T-helper 1 cell treated with Interleukin-12 subunit alpha and Interleukin-12 subunit beta and Interleukin-4 antibody, amounts not matched to agents 30 ng/mL and 1 ng/mL, for 36 hours (primary cell): ENCODE results near the gene NSD1. TPM values are rescaled to one million over a fixed set of nuclear protein-coding genes. Genes with fewer than 3 reads are reported as not detected.
"Not testable (repeated sequence)": the region's sequence is repeated elsewhere in the genome, so short reads cannot be mapped to it uniquely, and the experiment has no call there.

ENCODE experiments used
- intact Hi-C: fragments of 100-400 bp; cut with micrococcal nuclease; formaldehyde crosslinking; loops from one replicate; pipeline ENCODE4 v1.15.1; 2024
- total RNA-seq: library from RNA; stranded (reverse); gene quantifications from 2 replicates; pipeline ENCODE4 v1.2.3, GENCODE V29; 2022

The NSD1 gene
- total RNA-seq, 1 donor from 2014 or later = 116 TPM

DNA sequence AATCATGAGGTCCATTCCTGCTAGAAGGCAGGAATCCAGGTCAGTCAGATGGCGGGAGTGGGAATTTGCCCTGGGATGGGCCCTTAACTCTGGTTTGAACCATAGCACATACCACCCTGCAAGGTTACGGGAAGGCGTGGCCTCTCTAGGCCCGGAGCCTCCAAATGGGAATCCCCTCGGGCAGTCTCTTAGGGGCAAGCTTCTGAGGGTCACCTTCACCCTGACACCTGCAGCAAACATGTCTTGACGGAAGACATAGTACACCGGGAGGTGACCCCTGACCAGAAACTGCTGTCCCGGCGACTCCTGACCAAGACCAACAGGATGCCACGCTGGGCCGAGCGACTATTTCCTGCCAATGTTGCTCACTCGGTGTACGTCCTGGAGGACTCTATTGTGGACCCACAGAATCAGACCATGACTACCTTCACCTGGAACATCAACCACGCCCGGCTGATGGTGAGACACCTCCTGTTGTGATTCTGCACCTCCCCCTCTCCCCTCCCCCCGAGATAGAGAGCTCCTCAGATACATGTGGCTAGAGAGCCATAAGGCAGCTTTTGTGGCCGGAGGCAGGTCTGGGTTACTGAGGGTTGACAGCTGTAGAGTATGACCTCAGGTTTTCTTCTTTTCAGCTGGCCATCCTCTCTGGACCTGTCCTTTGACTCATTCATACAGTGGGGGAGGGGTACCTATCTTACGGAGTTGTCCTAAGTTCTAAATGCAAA is 171.0 kb downstream of the NSD1 start:
- intact Hi-C loops = loop anchor here (5.0 kb wide), 2 partner anchors 248 to 942 kb away; partner anchors contain the start of genes FAM193B and KIAA1191

DNA sequence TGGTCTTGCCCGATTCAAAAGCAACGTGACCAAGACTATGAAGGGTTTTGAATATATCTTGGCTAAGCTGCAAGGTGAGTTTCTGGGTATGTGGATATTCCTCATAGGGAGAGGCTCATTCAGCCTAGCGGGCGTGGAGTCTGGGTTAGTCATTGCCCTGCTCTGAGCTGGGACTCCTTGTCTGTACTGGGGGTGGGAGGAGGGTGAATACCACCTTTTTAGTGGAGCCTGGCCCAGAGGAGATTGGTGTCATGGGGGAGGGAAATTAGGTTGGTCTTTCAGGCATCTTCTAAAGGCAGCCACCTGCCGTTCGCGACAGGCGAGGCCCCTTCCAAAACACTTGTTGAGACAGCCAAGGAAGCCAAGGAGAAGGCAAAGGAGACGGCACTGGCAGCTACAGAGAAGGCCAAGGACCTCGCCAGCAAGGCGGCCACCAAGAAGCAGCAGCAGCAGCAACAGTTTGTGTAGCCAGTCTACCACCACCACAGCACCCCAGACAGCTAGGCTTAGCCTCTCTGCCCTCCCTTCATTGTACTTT is 172.6 kb downstream of the NSD1 start:
- intact Hi-C loops = not testable (repeated sequence)

DNA sequence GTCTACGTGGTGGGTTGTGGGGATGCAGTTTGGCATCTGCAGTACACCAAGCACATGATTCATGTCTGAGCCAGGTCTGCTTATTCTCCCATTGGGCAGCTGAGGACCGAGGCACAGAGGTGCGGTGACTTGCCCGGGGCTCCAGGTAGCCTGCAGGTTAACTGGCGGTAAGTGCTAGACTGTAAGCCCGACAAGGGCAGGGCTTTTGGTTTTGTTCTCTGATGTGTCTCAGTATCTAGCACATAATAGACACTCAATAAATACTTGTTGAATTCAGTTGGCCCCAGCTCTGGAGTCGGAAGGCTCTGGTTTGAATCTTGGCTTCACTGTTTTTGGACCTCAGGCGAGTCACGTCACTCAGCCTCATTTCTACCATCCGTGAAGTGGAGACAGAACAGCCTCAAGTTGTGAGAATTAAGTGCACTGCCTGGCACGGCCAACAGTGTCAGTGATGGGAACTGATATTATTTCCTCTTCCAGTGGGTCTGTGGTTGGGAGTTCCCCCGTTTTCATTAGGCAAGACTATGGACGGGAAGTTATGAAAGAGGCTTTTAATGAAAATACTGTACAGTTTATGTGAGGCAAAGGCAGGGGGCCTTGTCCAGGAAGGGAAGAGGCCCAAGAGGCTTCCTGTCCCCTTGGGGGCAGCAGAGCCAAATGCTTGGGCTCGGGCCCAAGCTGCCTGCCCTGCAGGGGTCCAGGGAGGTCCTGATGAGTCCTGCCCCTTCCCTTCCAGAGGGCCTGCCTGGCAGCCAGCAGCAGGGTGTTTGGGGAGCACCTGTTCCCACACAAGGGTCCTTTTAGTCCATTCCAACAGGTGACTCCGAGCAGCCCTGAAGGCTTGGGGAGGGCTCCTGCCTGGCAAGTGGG is 173.3 kb downstream of the NSD1 start:
- intact Hi-C loops = no loop called here

- intact Hi-C loops = loop anchor here (2.0 kb wide), 1 partner anchor 179 kb away; no protein-coding TSS in a partner anchor
These were observed 174.2 kb downstream of the NSD1 start for GRCh38 chr5:177307544-177308363.

DNA sequence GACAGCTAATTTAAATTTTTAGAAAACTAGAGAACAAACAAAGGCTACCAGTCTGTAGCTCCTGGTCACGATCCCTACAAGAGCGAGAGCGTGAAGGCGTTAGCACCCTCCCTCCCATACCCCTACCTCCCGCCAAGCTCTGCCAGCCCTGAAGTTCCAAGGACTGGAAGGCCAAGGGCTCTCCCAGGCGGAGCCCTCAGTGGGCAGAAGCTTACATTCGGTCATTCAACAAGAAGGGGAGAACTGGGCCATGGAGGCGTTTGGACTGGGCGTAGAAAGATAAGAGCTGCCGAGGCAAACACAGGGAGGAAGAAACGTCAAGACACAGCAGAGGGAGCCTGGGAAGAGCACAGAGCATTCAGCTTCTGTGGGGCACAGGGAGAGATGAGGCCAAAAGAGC is 175.2 kb downstream of the NSD1 start:
- intact Hi-C loops = loop anchor here (2.0 kb wide), 1 partner anchor 180 kb away; no protein-coding TSS in a partner anchor

- intact Hi-C loops = loop anchor here (2.0 to 5.0 kb wide), 3 partner anchors 181 to 922 kb away; partner anchors contain the start of genes HIGD2A, NOP16 and TSPAN17
These were observed 176.0 kb downstream of the NSD1 start for GRCh38 chr5:177309351-177310191.

GRCh38 chr5:177310332-177310731 is 176.8 kb downstream of the NSD1 start:
- intact Hi-C loops = loop anchor here (2.0 to 5.0 kb wide), 2 partner anchors 664 to 923 kb away; partner anchors contain the start of genes HIGD2A, NOP16 and TSPAN17

DNA sequence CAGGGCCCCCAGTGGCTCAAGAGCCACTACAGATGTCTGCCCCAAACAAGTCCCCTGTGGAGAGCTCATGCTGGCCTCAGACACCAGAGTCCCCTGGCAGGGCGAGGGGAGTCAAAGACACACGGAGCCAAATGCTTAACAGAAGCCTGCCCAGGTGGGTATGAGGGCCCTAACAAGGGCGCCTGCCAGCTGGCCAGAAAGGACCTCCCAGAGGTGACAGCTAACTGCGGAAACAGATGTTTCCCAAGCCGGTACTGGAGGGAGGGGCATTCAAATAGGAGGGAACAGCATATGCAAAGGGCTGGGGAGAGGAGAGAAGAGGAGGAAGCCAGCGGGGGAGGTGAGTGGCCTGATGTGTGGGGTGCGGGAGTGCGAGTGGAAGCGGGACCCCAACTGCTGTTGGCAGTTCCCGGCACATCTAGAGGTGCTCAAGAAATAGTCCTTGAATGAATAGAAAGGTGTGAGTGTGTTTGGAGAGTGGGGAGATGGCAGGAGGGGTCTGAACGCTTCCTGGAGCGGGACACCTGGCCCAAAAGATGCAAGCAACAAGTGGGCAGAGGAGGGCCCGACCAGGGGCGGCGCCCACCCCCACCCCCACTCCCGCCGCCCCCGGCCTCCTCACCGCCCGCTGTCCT is 177.3 kb downstream of the NSD1 start:
- intact Hi-C loops = loop anchor here (1.0 to 5.0 kb wide), 3 partner anchors 8 to 924 kb away; partner anchors contain the start of genes HIGD2A, NOP16, PRELID1 and RAB24

DNA sequence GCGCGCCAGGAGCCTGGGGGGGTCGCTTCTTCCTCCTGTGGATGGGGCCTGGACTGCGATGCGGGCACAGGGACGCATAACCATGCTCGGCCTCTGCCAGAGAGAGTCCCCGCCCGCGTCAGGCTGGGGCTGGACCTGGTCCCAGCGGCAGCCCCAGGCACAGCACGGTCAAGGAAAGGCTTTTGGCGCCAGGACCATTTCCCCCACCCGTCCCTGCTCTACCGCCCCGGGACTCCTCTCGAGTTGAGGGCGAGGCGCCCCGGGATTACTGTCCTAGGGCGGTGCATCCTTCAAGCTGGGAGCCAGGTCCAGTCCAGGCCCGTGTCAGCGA is 177.8 kb downstream of the NSD1 start:
- intact Hi-C loops = loop anchor here (1.0 to 5.0 kb wide), 3 partner anchors 8 to 924 kb away; partner anchors contain the start of genes HIGD2A, NOP16, PRELID1 and RAB24

DNA sequence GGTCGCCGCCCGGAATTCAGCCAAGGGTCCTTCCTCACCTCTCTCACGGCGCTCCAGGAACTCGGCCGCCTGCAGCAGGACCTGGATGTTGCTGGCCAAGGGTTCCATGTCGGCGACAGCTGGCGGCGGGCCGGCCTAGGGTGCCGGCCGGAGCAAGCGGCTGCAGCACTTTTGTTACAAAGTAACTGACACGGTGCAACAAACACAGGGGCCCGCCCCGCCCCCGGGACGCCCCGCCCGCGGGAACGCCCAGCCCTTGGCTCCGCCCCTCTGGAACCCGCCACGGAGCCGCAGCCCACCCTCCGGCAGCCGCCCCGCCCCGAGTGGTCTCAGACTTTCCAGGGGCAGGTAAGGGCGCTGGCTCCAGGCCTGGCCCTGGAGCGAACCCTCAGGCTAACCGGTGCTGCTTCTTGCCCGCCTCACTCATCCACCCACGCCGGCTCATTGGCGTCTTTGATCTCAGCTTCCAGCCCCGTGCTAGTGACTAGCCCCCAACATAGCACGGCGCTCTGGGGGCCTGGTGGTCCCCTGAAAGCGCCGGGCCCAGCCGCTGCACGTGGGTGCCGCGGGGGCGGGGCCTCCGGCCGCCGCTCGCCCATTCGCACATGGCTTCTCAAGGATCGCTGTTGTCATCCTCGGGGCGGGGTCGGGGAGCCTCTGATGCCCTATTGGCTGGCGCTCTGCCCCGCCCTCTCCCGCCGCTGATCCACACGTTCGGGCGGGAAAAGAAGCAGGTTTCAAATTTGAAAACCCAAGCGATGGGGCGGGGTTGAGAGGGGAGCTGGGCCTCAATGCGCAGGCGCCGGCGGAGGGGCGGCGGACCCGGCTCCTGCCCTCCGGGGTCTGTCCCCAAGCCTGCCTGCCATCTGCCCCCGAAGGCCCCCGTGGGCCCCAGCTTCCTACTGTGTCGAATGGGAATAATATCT is 178.4 kb downstream of the NSD1 start, which contains the start of gene MXD3:
MXD3 (minus strand) TSS at position 176 of the 926 bp plus-strand sequence; CDS start at position 108, 68 bp downstream.
- intact Hi-C loops = loop anchor here (1.0 to 5.0 kb wide), 13 partner anchors 9 to 925 kb away; partner anchors contain the start of genes FGFR4, GRK6, HIGD2A and HNRNPAB

DNA sequence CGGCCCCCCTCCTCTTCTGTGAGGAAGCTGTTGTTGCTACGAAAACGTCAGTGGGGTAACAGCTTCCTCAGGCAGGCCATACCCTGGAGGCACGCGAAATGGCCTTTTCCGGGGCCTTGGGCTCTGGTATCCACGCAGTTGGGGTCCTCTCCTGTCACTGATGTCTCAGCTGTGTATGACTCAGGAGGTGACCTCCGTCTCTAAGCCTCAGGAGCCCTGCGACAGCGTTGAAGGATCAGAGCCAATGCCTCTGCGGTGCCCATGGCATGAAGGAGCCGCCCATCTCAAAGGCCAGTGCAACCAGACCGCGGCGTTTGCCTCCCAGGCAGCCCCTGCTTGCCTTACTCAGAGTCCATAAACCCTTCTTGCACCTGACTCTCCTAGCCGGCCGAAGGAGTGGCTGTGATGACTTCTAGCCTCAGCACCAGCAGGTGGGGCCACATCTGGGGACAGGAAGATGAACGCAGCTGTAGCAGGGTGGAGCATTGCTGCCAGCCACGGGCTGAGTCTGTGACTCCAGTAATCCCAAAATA is 179.1 kb downstream of the NSD1 start:
- intact Hi-C loops = loop anchor here (1.0 to 5.0 kb wide), 11 partner anchors 39 to 925 kb away; partner anchors contain the start of genes FGFR4, GRK6, HIGD2A and HNRNPAB

DNA sequence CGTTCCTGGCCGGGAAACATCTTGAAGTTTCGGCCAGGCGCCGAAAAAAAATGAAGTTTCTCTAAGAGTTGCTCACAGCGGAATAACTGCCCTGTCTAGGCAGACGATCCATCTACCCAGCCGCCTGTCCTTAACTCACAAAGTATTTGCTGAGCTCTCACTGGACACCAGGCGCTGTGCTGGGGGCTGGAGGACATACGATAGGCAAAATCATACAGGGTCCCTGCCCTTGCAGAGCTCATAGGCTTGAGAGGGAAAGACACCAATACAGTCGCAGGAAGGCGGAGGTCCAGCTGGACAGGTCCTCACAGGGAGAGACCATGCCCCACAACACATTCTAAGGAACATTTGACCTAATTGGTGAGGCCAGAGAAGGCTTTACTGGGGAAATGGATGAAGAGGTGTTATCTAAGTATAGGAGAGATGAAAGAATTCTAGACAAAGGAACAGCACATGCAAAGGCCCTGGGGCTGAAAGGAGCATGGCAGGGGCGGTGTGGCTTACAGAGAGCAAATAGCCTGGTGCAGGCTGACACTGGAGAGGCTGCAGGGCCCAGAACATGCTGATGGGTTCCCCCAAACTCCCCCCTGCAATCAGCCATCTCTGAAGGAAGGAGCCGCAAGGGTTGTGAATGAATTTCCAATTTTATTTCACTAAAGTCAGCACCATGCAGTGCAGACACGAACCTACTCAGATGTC is 180.1 kb downstream of the NSD1 start:
- intact Hi-C loops = loop anchor here (5.0 kb wide), 1 partner anchor 926 kb away; the partner anchor contains the start of genes HIGD2A and NOP16

DNA sequence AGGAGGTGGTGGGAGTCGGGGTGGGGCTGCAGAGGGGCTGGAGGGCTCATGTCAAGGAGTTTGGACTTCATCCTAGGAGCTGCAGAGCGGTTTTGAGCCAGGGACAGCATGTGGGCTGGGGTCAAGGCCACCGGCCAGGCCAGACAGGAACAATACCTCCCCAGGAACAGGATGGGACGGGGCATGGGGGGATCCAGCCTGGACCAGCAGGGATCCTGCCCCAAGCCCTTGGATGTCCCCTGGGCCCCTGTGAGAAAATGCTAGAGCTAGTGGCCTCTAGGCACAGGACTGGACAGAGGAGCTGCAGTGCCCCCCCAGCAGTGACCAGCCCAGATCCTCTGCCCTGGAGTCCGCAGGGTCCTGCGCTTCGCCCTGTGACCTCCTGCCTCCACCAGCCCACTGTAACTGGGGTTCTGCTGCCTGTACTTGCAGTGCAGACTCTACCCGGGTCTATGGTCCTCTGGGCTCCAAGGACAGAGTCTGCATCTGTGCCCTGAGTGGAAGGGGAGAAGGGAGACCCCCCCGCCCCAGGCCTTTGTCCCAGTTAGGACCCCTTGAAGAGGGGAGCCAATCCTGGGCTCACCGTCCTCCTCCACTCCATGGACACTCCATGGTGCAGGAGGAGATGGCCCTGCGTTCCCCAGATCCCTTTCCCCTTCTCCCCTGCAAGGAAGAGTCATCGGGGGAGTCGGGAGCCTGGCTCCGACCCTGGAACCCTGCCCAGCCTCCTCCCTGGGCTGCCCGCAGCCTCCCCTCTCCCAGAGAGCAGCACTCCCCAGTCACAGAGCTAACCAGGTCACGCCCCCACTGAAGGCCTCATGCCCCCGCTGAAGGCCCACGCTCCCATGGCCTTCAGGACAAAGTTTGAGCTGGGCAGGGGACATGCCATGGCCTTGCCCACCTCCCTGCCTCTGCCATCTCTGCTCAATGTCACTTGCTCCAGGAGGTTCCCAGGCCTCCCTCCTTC is 181.1 kb downstream of the NSD1 start:
- intact Hi-C loops = loop anchor here (5.0 kb wide), 1 partner anchor 927 kb away; the partner anchor contains the start of genes HIGD2A and NOP16

DNA sequence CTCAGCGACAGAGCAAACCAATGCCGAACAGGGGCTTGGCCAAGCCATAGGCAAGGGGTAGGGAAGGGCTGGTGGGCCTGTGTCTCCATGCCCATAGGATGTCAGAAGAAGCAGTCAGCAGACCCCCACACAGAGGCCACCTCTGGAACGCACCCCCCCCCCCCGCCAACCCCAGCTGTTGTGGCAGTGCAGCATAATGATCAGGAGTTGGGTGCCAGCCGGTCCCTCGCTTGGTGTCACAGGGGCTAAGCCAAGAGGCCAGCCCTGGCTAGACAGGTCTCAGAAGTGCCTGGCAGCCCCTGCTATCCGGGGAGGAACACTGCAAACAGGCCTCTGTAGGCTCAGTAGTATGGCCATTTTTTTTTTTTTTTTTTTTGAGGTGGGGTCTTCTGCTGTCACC is 181.8 kb downstream of the NSD1 start:
- intact Hi-C loops = no loop called here

GRCh38 chr5:177316005-177316404 is 182.4 kb downstream of the NSD1 start:
- intact Hi-C loops = no loop called here
